ENCODE measurements around the gene TMEM132A.

- peak; percentile 62 for TF ChIP-seq CTCF (IDR thresholded peaks at IDR 0.05; ENCODE audit: low read depth, low read length)
- TF ChIP-seq POLR2A (IDR thresholded peaks at IDR 0.05; ENCODE audit: extremely low read depth, insufficient read length): no peak
These were observed 8.9 kb upstream of the TMEM132A start for GRCh38 chr11:60915248-60915914.

All from NB4 (cell line).